KOPT-K1 (cell line): ENCODE measurements around the gene PIEZO1.

Source experiments
- H3K27ac ChIP-seq: fragments of 200-600 bp; sonication (generic); 2 replicates; pipeline ENCODE4 v1.5.1; 2016; ENCODE audit warnings: antibody characterized with exemption, mild to moderate bottlenecking, low read depth, low read length; ENCODE audit not compliant: poor library complexity, severe bottlenecking
- H3K36me3 ChIP-seq: fragments of 200-600 bp; sonication (generic); 2 replicates; pipeline ENCODE4 v1.5.1; 2017; ENCODE audit warnings: antibody characterized with exemption, mild to moderate bottlenecking, low read length, moderate library complexity; ENCODE audit not compliant: insufficient read depth
- H3K9me3 ChIP-seq: fragments of 200-600 bp; sonication (generic); 2 replicates; pipeline ENCODE4 v1.5.1; 2017; ENCODE audit warnings: antibody characterized with exemption, low read length, mild to moderate bottlenecking; ENCODE audit not compliant: insufficient read depth, poor library complexity, severe bottlenecking

PIEZO1 gene

GRCh38 chr16:88748364-88748763, 36.7 kb downstream of the PIEZO1 start:
- Histone ChIP-seq H3K27ac (no peak overlapping the region), H3K9me3 (no peaks in the 10 kb centered on the region), H3K36me3 (peaks cover 66% of the 10 kb centered on the region)

GRCh38 chr16:88747588-88748301, 37.3 kb downstream of the PIEZO1 start:
- peaks cover 69% of the 10 kb centered on the region for H3K36me3 ChIP-seq
- no peaks in the 10 kb centered on the region for H3K9me3 ChIP-seq
- no peak overlapping the region for H3K27ac ChIP-seq

GRCh38 chr16:88746506-88746905, 38.5 kb downstream of the PIEZO1 start:
- no peaks in the 10 kb centered on the region for H3K9me3 ChIP-seq
- peaks cover 69% of the 10 kb centered on the region for H3K36me3 ChIP-seq
- H3K27ac ChIP-seq, result no peak overlapping the region

GRCh38 chr16:88744577-88745521, 40.2 kb downstream of the PIEZO1 start:
- peaks cover 78% of the 10 kb centered on the region for H3K36me3 ChIP-seq
- H3K9me3 ChIP-seq, result no peaks in the 10 kb centered on the region
- H3K27ac ChIP-seq, result no peak overlapping the region

- Histone ChIP-seq H3K27ac (no peak overlapping the region), H3K9me3 (no peaks in the 10 kb centered on the region), H3K36me3 (peaks cover 82% of the 10 kb centered on the region)
Measured at GRCh38 chr16:88743693-88744576, 41.1 kb downstream of the PIEZO1 start.

GRCh38 chr16:88742896-88743605, 42.0 kb downstream of the PIEZO1 start:
- Histone ChIP-seq H3K36me3 (peaks cover 85% of the 10 kb centered on the region), H3K27ac (no peak overlapping the region), H3K9me3 (no peaks in the 10 kb centered on the region)

- H3K27ac ChIP-seq, result no peak overlapping the region
- H3K36me3 ChIP-seq, result peaks cover 87% of the 10 kb centered on the region
Measured at GRCh38 chr16:88741368-88741767, 43.7 kb downstream of the PIEZO1 start.

GRCh38 chr16:88740727-88741055, 44.3 kb downstream of the PIEZO1 start:
- Histone ChIP-seq H3K9me3 (no peaks in the 10 kb centered on the region), H3K36me3 (peaks cover 88% of the 10 kb centered on the region), H3K27ac (no peak overlapping the region)

More at GRCh38 chr16:88741368-88741767, 43.7 kb downstream of the PIEZO1 start:
- H3K9me3 ChIP-seq, result no peaks in the 10 kb centered on the region

GRCh38 chr16:88739977-88740726, 44.9 kb downstream of the PIEZO1 start:
- Histone ChIP-seq H3K27ac (no peak overlapping the region), H3K9me3 (no peaks in the 10 kb centered on the region), H3K36me3 (peaks cover 94% of the 10 kb centered on the region)

GRCh38 chr16:88739139-88739976, 45.7 kb downstream of the PIEZO1 start:
- H3K36me3 ChIP-seq, result peaks cover 99% of the 10 kb centered on the region
- no peaks in the 10 kb centered on the region for H3K9me3 ChIP-seq
- H3K27ac ChIP-seq, result no peak overlapping the region

- H3K27ac ChIP-seq, result no peak overlapping the region
- H3K9me3 ChIP-seq, result no peaks in the 10 kb centered on the region
- peaks cover 99% of the 10 kb centered on the region for H3K36me3 ChIP-seq
Measured at GRCh38 chr16:88738151-88739084, 46.6 kb downstream of the PIEZO1 start.

- Histone ChIP-seq H3K36me3 (peaks cover 99% of the 10 kb centered on the region), H3K27ac (no peak overlapping the region), H3K9me3 (no peaks in the 10 kb centered on the region)
Measured at GRCh38 chr16:88737298-88738150, 47.5 kb downstream of the PIEZO1 start.
